GM10266 (cell line): ENCODE measurements around the gene CELSR1.

Experiments used
- DNase-seq: peaks from one replicate; pipeline ENCODE4 v3.0.0; 2012; ENCODE audit errors: extremely low spot score
- TF ChIP-seq, protein P1 (sequence below): IDR thresholded peaks from 2 replicates; pipeline ENCODE4 v1.5.1; 2012; ENCODE audit warnings: mild to moderate bottlenecking, low read depth; ENCODE audit not compliant: control insufficient read depth, insufficient read depth; ENCODE audit errors: missing control alignments

The CELSR1 gene

DNA sequence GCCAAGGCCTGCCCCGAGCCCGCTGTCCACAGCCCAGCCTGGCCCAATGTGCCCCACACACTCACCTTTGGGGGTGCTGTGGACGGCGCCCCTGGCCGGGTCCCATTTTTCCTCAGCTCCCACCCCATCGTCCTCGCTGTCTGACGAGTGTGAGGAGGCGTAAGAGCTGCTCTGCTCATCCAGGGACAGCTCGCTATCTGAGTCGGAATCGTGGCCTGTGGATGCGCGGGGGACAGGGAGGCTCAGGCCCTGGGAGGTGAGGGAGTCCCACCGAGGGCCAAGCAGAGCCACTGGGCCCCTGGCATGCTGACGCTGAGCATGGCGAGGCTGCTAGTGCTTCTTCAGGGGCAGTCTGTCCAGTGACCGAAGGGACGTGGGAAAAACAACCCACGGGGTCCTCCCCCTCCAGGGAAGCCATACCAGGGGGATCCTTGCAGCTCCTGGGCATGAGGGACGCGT lies 172.2 kb downstream of the CELSR1 start:
- TF ChIP-seq, protein P1, sequence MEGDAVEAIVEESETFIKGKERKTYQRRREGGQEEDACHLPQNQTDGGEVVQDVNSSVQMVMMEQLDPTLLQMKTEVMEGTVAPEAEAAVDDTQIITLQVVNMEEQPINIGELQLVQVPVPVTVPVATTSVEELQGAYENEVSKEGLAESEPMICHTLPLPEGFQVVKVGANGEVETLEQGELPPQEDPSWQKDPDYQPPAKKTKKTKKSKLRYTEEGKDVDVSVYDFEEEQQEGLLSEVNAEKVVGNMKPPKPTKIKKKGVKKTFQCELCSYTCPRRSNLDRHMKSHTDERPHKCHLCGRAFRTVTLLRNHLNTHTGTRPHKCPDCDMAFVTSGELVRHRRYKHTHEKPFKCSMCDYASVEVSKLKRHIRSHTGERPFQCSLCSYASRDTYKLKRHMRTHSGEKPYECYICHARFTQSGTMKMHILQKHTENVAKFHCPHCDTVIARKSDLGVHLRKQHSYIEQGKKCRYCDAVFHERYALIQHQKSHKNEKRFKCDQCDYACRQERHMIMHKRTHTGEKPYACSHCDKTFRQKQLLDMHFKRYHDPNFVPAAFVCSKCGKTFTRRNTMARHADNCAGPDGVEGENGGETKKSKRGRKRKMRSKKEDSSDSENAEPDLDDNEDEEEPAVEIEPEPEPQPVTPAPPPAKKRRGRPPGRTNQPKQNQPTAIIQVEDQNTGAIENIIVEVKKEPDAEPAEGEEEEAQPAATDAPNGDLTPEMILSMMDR: no peak
- DNase-seq: no peak

DNA sequence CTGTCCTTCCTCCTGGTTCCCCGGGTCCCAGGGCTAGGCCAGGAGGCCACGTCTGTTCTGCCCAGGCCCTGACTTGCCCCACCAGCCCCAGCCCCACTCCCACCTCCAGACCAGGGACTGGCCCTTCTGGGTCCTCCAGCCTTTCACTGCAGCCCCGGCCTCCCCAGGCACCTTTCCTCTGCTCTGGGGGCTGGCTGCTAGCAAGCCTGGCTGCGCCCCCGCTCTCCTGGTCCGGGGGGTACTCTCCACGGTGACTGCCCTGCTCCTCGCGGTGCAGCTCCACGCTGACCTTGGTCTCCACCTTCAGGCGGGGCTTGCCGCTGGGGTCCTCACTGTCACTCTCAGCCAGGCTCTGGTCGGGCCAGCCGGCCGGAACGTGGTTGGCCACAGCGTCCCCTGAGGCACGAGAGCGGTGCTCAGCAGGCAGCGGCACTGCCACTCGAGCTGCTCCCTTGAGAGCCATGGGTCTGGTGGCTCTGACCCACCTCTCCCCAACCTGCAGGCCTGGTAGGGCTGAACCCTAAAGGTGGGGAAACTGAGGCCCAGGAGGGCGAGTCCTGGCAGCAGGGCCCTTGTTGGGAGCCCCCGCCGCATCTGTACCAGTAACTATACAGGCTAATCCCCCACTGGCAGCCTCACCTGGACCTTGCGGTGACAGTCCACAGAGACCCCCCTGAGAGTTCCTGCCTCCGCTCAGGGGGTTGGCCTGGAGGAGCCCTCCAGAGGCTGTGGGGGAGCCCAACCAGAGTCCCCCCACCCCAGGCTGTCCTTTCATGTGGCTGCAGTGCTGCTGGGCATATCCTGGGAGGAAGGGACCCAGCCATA lies 172.9 kb downstream of the CELSR1 start:
- DNase-seq: no peak
- TF ChIP-seq, protein P1: no peak

DNA sequence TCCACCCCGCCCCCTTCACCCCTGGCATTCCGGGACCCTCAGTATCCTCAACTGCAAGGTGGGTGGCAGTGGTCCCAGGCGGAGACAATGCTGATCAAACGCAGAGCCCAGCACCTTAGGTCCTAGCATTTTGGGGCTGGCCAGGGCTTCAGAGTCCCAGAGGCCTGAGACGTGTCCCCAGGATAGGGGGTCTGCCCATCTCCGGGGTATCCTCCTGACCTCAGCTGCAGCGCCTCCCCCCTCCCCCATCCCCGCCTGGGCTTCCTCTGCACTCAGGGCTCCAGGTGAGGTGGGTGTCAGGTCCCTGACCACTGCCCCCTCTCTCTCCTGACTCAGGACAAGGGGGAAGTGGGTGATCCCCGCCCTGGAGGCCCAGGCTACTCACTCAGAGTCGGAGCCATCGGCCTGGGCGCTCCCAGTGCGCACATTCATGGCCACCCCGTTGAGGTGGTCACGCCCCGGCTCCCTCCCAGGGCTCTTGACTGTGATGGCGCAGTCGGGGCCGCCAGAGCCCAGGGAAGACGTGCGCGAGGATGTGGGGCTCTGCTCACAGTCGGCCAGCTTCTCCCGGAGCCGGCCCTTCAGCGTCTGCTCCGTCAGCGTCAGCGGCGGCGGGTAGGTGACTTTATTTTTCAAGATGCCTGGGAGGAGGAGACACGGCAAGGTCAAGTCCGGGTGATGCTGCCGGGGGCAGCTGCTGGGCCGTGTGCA lies 173.7 kb downstream of the CELSR1 start:
- TF ChIP-seq, protein P1: no peak
- no peak for DNase-seq

DNA sequence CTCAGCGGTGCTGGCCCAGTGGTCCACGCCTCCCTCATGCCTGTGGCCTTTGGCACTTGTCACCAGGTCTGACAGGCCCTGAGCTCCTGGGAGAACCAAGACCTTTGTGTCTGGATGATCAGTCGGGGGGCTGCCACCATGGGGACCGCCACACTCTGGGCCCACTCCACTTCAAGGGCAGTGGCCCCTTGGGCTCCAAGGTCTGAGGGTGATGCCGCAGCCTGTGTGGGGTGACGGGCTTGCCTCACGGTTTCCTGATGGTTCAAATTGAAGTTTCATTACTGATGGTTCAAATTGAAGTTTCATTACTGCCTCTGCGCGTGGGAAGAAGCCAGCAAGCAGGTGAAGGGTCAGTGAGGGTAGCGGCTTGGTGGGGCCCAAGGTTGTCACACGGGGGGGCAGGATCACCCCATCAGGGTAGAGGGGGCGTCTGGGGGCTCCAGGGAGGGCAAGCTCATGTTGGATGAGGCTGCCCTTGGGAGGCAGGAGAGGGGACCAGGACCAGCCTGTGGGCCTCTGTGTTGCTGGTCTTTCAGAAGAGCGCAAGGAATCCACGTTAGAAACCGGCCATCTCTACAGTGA lies 174.4 kb downstream of the CELSR1 start:
- TF ChIP-seq, protein P1: no peak
- DNase-seq: no peak

DNA sequence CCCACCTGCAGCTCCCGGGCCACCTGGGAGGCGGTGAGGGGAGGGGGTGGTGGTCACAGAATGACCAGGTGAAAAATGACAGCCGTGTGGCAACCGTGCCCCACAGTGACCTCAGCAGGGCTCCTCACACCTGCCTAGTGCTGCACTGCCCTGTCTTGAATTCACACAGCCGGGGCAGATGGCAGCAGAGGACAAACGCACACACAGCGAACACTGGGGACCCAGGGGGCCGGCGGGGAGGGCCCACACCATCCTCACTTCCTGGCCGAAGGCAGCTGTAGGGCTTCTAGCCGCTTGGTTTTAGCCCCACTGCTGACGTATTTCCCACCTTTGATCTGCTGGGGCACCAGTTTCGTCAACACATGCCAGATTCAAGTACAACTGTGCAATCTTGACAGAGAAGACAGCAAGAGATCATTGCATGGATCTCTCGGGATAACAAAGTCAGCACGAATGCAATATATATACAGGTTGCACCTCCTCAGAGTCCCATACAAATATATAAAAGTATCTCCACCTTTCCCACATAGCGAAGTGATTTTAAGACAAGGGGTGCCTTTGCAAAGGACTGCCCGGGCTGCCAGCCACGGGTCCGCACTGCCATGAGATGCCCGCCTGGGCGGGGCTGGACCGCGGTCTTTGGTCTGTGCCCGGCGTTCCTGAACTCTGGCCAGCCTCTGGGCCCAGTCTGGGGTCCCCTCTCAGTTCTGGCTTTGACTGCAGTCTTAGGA lies 175.1 kb downstream of the CELSR1 start:
- no peak for DNase-seq
- TF ChIP-seq, protein P1: no peak

DNA sequence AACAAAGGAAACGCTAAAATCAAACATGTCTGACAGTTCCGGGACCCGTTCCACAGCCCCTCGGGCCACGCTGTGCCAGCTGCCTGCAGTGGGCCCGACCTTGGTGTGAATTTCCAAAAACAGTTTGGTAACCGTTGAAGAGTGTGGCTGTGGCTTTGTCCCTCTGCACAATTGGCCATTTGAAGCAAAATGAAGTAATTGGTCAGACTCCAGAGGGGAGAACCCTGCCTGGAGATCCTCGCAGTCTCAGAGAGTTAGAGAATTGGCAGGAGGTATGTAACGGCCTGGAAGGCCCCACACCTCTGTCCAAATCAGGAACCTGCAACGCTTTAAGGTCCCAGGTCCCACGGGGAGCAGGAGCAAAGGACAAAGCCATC lies 175.6 kb downstream of the CELSR1 start:
- TF ChIP-seq, protein P1: no peak
- no peak for DNase-seq
